GM19035 (cell line): ENCODE data around the gene ATP10D.

Experiments
- ATAC-seq: cut with Tn5 transposase; IDR thresholded peaks from one replicate; pipeline ENCODE4 v1.9.1; 2021; ENCODE audit not compliant: unreplicated experiment

ATP10D gene

DNA sequence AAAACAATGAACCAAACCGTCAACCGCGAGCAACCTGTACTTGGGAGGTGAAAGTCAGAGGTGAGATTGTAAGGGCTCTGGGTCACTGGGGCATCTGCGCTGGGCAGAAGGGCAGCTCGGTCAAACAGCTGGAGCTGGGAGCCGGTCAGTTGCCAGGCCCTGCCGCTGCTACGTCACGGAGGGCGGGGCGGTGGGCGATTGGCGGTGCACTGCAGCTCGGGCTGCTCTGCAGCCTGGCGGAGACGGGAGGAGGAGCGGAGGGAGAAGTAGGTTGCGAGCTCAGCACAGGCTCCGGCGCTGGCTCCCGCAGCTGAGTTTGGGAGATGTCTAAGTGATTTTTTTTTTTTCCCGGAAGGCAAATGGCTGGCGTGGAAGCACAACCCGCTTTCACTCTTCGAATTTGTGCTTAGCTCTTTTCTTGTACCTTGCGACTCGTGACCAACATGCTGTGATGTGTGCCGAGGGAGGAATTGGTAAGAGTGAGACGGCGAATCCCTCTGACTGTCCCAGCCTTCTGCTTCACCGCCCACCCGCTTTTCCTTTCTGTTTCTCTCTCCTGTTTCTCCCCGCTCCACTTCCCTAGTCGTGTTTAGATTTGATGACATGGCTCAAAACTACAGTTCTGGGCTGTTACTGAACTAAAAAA is at the start of gene ATP10D:
Gene ATP10D, plus strand, starts transcription at position 229 of the 646 bp plus-strand sequence. CDS start 27,266 bp downstream, outside the sequence.
- peak; percentile 96 for ATAC-seq

DNA sequence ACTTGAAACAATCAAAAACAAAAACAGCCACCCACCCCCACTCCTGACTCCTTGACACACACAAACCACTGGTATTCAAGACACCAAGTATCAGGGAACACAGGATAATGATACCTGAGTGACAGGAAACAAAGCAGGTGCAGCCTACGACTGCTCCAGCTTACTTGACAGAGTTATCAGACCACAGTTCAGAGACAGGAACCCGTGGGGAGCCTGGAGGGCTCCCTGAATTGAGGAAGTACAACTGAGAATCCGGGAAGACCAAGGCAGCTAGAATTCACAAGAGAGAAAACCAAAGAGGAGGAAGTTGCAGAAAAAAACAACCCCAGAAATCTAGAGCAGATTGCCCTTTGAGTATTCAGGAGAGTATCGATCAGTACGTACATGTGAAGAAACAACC is 42.1 kb upstream of the ATP10D start:
- no peak for ATAC-seq

DNA sequence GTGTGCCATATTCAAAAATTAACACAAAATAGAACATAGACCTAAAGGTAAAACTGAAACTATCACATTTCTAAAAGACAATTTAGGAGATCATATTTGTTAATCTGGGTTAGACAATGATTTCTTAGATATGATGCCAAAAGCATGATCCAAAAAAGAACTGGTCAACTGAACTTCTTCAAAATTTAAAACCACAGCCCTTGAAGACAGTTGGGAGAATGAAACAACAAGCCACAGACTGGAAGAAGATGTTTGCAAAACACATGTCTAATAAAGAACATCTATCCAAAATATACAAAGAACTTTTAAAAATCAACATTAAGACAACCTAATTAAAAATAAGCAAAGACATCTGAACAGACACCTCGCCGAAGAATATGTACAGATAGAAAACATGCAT is 41.0 kb upstream of the ATP10D start:
- no peak for ATAC-seq

DNA sequence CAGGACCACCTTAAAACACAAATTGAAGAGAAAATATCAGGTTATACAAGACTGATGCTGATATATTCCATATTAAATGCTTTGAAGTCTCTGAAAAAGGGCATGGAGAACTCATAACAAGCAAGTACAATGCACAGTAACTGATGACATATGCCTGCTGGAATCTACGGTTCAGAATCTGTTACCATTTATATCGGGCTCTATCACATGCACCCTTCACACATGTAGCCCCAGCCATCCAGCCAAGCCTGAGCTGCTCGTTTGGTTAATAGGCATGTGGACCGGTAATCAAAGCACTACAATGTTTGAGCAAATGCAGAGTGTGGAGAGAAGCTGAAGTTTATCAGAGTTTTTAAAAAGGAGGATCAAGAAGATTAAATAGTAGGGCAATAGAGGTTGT is 33.4 kb upstream of the ATP10D start:
- no peak for ATAC-seq

DNA sequence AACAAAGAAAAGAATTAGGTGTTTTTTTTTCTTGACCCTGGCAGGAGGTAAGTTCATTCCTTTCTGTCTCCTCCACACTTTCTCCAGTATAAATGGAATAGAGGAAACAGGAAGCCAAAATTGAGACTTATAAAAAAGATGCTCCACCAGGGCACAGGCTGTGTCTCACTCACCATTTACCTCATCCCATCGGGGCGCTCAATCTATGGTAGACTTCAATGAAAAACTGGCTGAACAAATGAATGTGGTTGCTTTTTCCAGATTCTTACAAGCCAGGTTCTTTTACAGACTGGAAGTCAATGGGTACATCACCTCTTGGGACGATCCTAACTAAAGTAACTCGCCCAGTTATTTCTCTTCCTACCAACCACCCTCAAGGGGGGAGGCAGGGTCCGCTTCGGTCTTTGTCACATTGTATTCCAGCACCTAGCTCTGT is 22.3 kb upstream of the ATP10D start:
- ATAC-seq = peak; percentile 4

DNA sequence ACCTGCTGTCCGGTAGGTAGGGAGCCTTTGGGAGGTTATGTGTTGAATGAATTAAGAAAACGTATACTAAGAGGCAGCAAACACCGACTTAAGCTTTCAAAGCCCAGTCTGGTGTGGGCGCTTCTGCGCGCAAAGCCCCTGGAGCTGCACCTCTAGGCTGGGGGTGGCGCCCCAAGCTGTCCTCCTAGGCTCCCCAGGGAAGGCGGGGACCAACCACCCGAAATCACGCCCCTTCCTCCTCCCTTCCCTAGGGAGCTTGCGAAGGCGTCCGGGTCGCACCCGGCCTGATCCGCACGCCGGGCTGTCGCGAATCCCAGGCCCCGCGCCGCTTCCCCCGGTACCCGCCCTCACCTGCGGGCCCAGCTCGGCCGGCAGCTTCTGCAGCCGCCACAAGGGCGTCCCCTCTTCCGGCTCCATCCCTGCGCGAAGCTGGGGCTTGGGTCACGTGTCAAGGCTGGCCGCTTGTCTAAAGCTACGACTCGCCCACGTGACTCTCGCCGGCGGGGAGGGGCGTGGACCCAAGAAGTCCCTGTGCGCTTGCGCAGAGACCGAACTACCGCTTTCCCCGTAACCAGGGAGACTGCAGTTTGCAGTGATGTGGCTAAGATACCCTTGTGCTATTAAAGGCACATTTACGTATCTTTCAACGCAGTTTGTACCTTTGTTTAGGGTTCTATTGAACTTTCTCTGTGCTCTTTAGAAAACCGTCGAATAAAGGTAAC is 21.7 kb upstream of the ATP10D start, which contains the start of gene COMMD8:
Gene COMMD8, minus strand, starts transcription at position 468 of the 722 bp plus-strand sequence. Its CDS starts 51 bp downstream, at position 417.
- ATAC-seq = peak; percentile 92

DNA sequence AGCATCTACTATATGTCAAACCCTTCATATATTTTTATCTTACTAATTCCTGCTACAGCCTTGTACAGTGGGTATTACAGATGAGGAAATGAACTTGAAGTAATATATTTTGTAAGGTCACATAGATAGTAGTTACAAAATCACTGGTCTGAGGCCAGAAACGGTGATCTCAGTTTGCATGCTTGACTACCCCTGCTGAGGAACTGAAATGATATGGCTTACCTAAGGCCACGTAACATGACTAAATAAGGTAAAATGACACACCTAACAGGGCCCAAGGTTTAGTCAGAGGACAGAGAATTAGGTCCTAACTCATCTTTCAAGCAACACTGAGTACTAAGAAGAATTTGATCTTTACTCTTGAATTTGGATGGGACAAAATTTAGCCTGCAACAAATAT is 20.1 kb upstream of the ATP10D start:
- no peak for ATAC-seq

DNA sequence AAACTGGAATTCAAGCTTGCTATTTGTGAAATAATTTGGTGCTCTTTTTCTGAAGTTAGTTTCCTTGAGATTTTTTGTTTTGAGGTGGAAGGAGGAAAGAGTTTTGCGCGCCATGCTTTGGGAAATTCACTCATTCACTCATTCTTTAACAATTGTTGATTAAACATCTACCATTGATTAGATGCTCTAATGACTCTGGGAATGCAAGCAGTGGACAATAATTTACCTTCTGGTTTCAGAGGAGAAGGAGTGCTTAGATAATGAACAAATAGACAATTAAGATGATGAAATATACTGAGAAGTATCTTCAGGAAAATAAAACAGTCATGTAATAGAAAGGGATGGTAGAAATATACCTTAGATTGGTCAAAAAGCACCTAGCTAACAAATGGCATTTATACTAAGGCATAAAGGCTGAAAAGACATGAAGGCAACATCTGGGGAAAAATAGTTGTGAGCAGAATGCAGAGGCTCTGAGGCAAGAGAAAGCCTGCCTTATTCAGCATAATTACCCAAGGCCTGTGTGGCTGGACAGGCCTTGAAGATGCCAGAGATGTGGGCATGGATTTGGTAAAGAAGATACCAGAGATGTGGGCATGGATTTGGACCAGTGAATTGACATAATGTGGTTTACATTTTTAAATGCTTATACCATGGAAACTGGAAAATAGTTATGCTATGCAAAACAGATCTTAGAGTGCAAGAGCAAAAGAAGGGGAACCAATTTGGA is 18.9 kb upstream of the ATP10D start:
- ATAC-seq = no peak

DNA sequence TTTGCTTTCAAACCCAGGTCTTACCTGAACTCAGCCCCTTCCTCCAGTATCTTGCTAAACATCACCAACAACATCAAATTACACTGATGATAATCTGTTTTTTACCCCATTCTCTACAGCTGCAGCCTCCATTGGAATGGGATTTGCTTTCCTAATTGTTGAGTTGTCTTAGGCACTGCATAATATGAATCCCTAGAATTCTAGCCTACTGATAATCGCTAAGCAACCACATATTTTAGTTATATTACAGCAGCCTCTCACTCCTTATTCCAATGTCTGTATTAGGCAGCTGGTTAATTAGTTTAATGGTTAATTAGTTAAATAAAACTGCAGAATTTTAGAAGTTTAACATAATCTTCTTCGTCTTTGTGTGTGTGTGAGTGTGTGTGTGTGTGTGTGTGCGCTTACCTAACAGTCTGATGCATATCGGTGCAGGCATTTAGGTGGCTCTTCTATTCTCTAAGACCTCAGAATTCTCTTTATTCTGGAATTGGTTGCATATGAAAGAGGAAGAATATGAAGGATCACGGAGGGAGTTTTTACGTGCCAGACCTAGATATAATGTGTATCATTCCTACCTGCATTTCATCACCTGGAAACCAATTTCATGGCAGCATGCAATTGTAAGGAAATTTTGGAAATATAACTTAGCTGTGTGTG is 16.2 kb upstream of the ATP10D start:
- no peak for ATAC-seq

DNA sequence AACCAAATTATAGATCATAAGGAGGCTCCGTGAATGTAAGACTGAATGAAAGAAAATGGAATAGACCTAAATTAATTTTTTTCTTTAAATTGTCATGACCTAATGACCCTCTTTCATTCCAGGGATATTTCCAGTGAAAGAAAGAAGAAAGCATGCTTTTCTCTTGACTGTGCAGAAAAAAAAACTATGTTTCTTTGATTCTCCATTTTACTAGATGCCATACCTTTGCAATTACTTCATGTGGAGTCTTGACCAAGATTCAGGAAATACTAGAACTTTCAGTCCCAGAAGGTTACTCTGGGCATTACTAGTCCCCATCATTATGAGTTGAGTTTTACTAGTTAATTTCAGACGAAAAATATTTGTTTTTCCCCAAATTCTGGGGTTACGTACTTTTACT is 15.1 kb upstream of the ATP10D start:
- no peak for ATAC-seq

DNA sequence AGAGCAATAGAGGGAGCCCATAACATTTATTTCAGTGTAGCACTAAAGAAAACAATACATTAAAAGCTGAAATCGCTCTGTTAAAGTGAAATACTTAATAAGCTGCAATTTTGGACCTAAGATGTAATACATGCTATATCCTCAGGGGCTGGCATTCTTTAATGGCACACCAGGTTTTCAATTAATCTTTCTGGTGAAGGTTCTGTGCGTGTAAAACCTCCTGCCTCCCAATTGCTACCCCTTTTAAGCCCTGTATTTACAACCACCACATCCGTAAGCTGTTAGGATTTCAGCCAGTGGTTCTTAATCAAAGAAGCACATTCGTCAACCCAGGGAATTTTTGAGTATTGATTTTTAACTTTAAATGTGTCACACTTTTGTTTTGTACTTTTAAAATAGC is 14.0 kb upstream of the ATP10D start:
- no peak for ATAC-seq

DNA sequence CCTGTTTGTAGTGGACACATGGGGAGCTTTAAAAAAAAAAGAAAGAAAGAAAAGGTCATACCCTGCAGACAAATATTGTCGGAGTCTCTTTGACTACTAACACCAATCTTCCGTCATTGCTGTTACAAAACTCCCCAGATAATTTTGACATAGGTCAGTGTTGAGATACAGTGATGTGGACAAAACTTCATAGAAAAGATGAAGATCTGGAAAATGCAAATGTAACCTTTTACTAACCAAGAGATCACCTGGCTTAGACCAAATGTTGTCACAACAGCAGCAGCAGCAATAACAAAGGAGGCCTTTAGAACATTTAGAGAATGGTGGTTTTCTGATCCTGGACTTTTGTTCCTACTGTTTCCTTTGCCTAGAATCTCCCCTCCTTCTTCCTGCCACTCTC is 13.5 kb upstream of the ATP10D start:
- no peak for ATAC-seq

DNA sequence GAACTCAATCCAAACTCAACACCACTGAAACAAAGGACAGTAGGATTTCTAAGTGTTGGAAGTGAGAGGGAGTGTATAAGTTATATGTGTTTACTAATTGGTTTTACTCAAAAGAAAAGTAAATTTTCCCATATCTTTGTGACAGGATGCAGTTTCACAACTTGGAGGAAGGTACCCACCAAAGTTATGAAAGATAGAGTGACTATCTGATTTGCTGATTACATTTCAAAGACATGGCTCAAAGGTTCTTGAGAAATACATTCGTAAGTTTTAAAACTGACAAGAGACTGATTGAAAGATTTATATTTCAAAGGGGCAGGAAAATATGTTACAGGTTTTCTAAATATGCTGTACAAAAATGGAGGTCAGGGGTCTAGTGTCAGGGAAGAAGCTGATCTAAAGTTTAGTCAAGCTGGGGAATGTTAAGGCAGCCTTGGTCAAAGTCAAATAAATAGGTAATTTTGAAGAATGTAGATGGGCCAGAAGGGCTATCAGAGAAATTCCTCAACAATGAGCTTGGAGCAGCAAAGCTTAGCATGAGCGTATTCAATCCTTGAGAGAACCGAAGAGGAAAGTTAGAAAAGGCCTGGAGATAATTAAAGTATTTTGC is 11.8 kb upstream of the ATP10D start:
- ATAC-seq = no peak

DNA sequence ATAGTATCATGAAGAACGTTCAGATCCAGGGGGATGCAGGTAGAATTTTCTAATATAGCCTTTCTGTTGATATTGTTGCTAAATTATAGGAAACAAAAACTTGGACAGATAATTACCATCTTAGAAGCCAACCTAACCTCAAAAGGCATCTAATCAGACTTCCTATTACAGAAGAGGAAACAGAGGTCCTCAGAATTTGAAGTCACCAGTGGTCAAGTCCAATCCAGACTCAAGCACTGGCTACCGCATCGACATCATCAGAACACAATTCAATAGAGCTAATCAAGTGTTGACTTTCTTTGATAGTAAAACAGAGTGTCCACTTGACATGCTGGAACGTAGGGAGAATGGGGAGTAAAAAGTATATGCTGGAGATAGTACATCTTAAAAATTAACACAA is 10.3 kb upstream of the ATP10D start:
- ATAC-seq = no peak

DNA sequence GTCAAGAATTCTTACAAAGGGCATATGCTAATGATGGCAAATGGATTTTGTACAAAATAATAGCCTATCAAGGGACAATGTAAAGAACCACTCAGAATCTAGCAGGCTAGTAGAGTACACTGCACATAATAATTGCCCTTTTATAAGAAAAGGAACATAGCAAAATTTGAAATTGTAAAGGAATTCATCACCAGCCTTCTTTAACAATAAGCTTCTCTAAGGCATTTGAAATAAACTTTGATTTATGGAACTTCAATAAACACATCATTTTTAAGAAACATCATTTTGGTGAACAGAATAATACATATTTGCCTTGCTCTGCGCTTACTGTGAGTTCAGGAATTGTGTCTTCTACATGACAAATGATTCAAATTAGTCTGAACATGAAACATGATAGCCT is 9.7 kb upstream of the ATP10D start:
- no peak for ATAC-seq

DNA sequence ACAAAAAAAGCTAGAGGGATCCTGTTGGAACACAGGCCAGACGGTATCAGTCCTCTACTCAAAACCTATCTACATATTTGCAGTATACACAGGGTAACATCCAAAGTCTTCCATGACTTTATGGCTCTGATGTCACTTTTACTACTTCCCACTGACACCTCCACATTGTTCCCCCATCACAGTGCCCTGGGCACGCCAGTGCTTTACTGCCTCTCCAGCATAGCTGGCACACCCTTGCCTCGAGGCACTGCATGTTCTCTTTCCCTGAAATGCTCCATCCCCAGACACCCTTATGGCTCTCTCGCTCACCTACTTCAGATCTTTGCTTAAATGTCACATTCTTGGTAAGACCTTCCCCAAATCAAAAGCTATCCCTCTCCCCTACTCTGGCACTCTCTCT is 6.3 kb upstream of the ATP10D start:
- no peak for ATAC-seq

DNA sequence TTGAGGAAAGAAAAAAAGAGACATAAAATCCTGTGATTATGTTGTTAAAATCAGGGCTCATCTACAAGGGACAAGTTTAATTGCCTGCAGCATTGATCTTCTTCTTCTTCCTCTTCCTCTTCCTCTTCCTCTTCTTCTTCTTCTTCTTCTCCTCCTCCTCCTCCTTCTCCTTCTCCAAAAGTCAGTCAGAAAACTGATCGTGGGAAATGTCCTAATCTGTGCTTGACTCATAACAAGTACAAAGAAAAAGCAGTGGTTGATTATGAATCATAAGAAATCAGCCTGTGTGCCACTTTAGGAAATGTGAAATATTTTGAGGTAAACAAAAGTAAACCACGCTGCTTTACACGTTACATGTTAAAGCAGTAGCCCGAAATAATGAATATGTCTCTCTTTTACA is 2.7 kb upstream of the ATP10D start:
- no peak for ATAC-seq

DNA sequence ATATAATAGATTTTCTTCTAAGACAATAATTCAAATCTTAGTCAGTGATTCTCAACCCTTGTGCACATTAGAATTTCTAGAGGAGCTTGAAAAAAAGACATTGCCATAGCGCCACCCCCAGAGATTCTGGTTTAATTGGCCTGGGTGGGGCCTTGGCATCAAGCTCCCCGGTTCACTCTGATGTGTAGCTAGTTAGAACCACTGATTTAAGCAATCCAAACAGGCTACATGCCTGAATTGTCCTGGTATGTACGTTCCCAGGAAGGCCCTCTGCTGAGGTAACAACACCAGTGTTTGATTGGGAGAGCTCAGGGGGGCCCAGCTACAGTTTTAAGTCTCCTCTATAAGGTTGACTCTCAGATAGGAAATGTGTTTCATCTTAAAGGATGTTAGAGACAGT is 1.3 kb upstream of the ATP10D start:
- ATAC-seq = no peak

DNA sequence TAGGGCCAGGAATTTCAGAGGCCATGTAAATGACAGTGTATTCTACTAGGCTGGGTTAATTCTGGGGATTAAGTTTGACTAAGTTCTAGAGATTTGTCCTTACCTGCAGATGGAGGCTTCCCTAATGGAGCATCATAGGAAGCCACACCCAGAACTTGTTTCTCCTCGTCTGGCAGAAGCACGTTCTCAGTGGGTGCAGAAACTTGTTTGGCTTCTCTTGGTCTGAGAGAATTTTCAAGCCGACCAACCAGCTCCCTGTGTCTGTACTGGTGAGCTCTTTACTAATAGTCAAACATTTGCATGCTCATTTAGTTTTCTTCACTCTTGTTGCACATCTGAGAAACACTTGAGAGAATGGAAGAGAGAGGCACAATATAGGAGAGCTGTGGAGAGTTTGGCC is 907 bp upstream of the ATP10D start:
- peak; percentile 32 for ATAC-seq

DNA sequence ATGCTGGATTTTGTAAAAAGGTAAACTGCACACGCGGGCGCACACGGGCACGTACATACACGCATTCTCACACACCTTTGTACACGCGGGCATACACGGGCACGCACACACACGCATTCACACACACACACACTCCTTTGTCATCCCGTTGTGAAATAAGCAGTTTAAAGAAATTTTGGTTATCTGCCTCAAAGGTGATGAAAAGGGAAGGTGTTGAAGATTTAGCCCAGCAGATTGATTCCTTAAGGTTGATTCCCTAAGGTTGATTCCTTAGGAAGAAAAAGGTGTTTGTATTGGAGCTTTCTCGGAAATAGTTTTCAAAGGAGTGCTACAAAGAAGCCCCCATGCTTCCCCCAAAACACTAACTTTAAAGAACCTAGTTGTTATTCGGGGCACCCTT is 693 bp downstream of the ATP10D start:
- no peak for ATAC-seq

DNA sequence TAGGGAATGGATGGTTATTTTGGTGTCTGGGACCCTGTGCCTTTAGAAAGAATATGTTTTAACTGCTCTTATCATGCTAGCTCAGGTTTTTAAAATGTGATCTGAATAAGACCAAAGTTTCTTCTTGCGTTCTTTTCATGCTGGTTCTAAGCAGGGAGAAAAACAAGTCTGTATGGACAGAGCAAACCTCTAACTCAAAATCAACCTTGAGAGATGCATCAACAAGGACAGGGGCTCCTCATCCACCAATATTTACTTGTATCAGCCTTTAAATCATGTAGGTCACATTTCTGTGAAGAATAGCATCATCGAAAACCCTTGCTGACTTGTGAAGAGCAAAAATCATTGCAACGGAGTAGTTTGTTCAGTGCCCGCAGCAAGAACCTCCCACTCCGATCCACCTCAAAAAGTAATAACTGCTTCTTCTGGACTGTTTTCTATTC is 1.2 kb downstream of the ATP10D start:
- ATAC-seq = no peak
